B cell (primary cell): ENCODE results near the gene WNK2. TPM values are rescaled to one million over a fixed set of nuclear protein-coding genes. Genes with fewer than 3 reads are reported as not detected.

Experiments used
- ATAC-seq: fragments of 200-7000 bp; cut with Tn5 transposase; one replicate; pipeline ENCODE4 v1.10.0; 2021; ENCODE audit warnings: low read depth, mild to moderate bottlenecking, moderate number of reproducible peaks, moderate library complexity
- CTCF ChIA-PET: fragments of 350-600 bp; sonication (Branson Sonifier 250); formaldehyde crosslinking; loops from one replicate; lab custom pipeline; 2021; ENCODE audit warnings: antibody characterized with exemption, inconsistent platforms; lab: Charles Lee
- POLR2A ChIA-PET: fragments of 350-600 bp; sonication (Branson Sonifier 250); formaldehyde crosslinking; loops from one replicate; lab custom pipeline; 2021; ENCODE audit warnings: antibody characterized with exemption; lab: Charles Lee
- DNase-seq: peaks from one replicate; pipeline ENCODE4 v3.0.0; 2013
- H2AFZ ChIP-seq: 2 replicates; pipeline ENCODE4 v1.6.1; 2012; ENCODE audit warnings: mild to moderate bottlenecking, low read depth, low read length; ENCODE audit not compliant: insufficient read depth, poor library complexity, severe bottlenecking
- H3K27ac ChIP-seq, 2 donors: 1 replicate in 1 of 2; 2 replicates in 1 of 2; pipeline ENCODE4 v1.5.1; 2012 to 2013; ENCODE audit warnings: low read length in 2 of 2, mild to moderate bottlenecking in 2 of 2, moderate library complexity in 1 of 2
- H3K27me3 ChIP-seq, 4 experiments: fragments of 200-600 bp in 1 of 4; sonication (generic) in 1 of 4; replicated peaks in 1 of 4; 1 replicate in 2 of 4; 2 replicates in 2 of 4; pipeline versions ENCODE4 v1.6.1 to v1.7.0; 2013 to 2016; ENCODE audit warnings: low read length in 3 of 4, mild to moderate bottlenecking in 2 of 4, mixed read lengths in 1 of 4, moderate library complexity in 1 of 4; ENCODE audit not compliant: insufficient read depth in 4 of 4, control insufficient read depth in 3 of 4; ENCODE audit errors: control extremely low read depth in 1 of 4
- H3K36me3 ChIP-seq, 2 experiments: replicated peaks in 1 of 2; 1 replicate in 1 of 2; 2 replicates in 1 of 2; pipeline versions ENCODE4 v1.6.1 to v1.7.1; 2013; ENCODE audit warnings: low read length in 1 of 2; ENCODE audit not compliant: insufficient read depth in 2 of 2, control insufficient read depth in 1 of 2; ENCODE audit errors: control extremely low read depth in 1 of 2, extremely low read depth in 1 of 2
- H3K4me1 ChIP-seq, 2 donors: fragments of 200-600 bp in 1 of 2; sonication (generic) in 1 of 2; 1 replicate in 1 of 2; 2 replicates in 1 of 2; pipeline versions ENCODE4 v1.5.1 to v1.6.1; 2013 to 2017; ENCODE audit warnings: low read length in 2 of 2; ENCODE audit not compliant: control insufficient read depth in 2 of 2, insufficient read depth in 2 of 2
- H3K4me2 ChIP-seq: replicated peaks from 2 replicates; pipeline ENCODE3; 2012; ENCODE audit warnings: mild to moderate bottlenecking, low read depth, low read length; ENCODE audit not compliant: poor library complexity, severe bottlenecking
- H3K4me3 ChIP-seq, 5 experiments: fragments of 200-600 bp in 1 of 5; sonication (generic) in 1 of 5; 1 replicate in 3 of 5; 2 replicates in 2 of 5; pipeline versions ENCODE4 v1.5.1 to v1.7.0; 2011 to 2016; ENCODE audit warnings: low read length in 4 of 5, mild to moderate bottlenecking in 4 of 5, low read depth in 2 of 5, control low read depth in 1 of 5, moderate library complexity in 1 of 5; ENCODE audit not compliant: insufficient read depth in 1 of 5; ENCODE audit errors: control extremely low read depth in 1 of 5, extremely low read depth in 1 of 5
- H3K79me2 ChIP-seq: fragments of 200-600 bp; sonication (generic); one replicate; pipeline ENCODE4 v1.6.0; 2016; ENCODE audit warnings: low read length; ENCODE audit not compliant: control insufficient read depth, insufficient read depth
- H3K9ac ChIP-seq: fragments of 200-600 bp; sonication (generic); 2 replicates; pipeline ENCODE4 v1.6.1; 2017; ENCODE audit warnings: mild to moderate bottlenecking, low read length, moderate library complexity
- H3K9me3 ChIP-seq, 3 donors: one replicate each; pipeline versions ENCODE4 v1.6.1 to v1.7.1; 2013; ENCODE audit warnings: low read length in 2 of 3; ENCODE audit not compliant: control insufficient read depth in 2 of 3, insufficient read depth in 1 of 3; ENCODE audit errors: control extremely low read depth in 1 of 3
- H4K20me1 ChIP-seq: 2 replicates; pipeline ENCODE4 v1.6.0; 2012; ENCODE audit warnings: mild to moderate bottlenecking, low read length; ENCODE audit not compliant: insufficient read depth, control insufficient read depth, poor library complexity, severe bottlenecking
- H3K27ac Mint-ChIP-seq: one replicate; pipeline ENCODE4 v1.8.0; 2021; ENCODE audit warnings: mixed read lengths
- H3K27me3 Mint-ChIP-seq: one replicate; pipeline ENCODE4 v1.8.0; 2021; ENCODE audit warnings: mixed read lengths
- H3K4me1 Mint-ChIP-seq: one replicate; pipeline ENCODE4 v1.8.0; 2021; ENCODE audit warnings: mixed read lengths
- H3K4me3 Mint-ChIP-seq: one replicate; pipeline ENCODE4 v1.8.0; 2021; ENCODE audit warnings: mixed read lengths
- H3K9me3 Mint-ChIP-seq: one replicate; pipeline ENCODE4 v1.8.0; 2022; ENCODE audit warnings: mixed read lengths; ENCODE audit not compliant: insufficient read depth
- CTCF ChIP-seq: fragments of 200-600 bp; IDR thresholded peaks from one replicate; pipeline ENCODE4 v1.8.0; 2022; ENCODE audit warnings: antibody characterized with exemption, mild to moderate bottlenecking
- EZH2 ChIP-seq: IDR thresholded peaks from 2 replicates; pipeline ENCODE4 v1.6.1; 2012; ENCODE audit warnings: borderline replicate concordance, low read depth, mild to moderate bottlenecking, moderate library complexity, low read length; ENCODE audit not compliant: insufficient read depth, poor library complexity, severe bottlenecking
- WGBS: methylation state at CpG from one replicate; pipeline ENCODE4 v1.1.5; 2013; ENCODE audit warnings: missing lambda C conversion rate; ENCODE audit not compliant: insufficient coverage; 5-methylcytosine and 5-hydroxymethylcytosine counted together
- intact Hi-C: fragments of 100-400 bp; cut with micrococcal nuclease; formaldehyde crosslinking; loops from one replicate; pipeline ENCODE4 v1.10.0; 2022
- polyA plus RNA-seq: library from polyadenylated mRNA; depleted of rRNA; stranded (reverse); fragments of >200 nt; gene quantifications from 2 replicates; pipeline ENCODE4 v1.2.3, GENCODE V29; 2012
- total RNA-seq, 2 donors: library from RNA; stranded (reverse); fragments of 120-200 nt in 1 of 2; gene quantifications; 1 replicate in 1 of 2; 2 replicates in 1 of 2; pipeline versions ENCODE4 v1.2.3 to v1.2.4, GENCODE V29; 2013 to 2022

WNK2 gene
- total and polyA plus RNA-seq, 2 donors (not counting 1 experiment from before 2014, with no cell fraction given) = 0.49 TPM; not detected in 1

- H4K20me1 ChIP-seq = no peaks in the 10 kb centered on the region
- no peak overlapping the region for H3K4me3 ChIP-seq
- ChIA-PET POLR2A (no interaction called here), CTCF (no interaction called here)
- peaks cover 3 to 4% of the 10 kb centered on the region in 2 donors for H3K4me1 ChIP-seq
- H3K36me3 ChIP-seq = no peaks in the 10 kb centered on the region
- no peak for ATAC-seq
- no peak overlapping the region for H3K9ac ChIP-seq
- peaks cover 24% of the 10 kb centered on the region for H3K27me3 Mint-ChIP-seq
- H2AFZ ChIP-seq = no peak overlapping the region
- TF ChIP-seq EZH2 (no peak), CTCF (no peak)
- 95% methylated on average over 5 of the region's 6 CpGs for WGBS
- peaks cover 0 to 21% (median 9%) of the 10 kb centered on the region in 4 experiments for H3K27me3 ChIP-seq
- H3K4me2 ChIP-seq = no peak overlapping the region
- no peaks in the 10 kb centered on the region for H3K9me3 Mint-ChIP-seq
- H3K9me3 ChIP-seq = no peaks in the 10 kb centered on the region
- no peak overlapping the region for H3K27ac Mint-ChIP-seq
- no peak overlapping the region for H3K4me3 Mint-ChIP-seq
- no peak for DNase-seq
- intact Hi-C loops = no loop called here
- no peaks in the 10 kb centered on the region for H3K79me2 ChIP-seq
- H3K27ac ChIP-seq = no peak overlapping the region
- H3K4me1 Mint-ChIP-seq = peaks cover 10% of the 10 kb centered on the region
Observed at GRCh38 chr9:93230185-93230584, 46.2 kb downstream of the WNK2 start.

- Histone ChIP-seq H3K79me2 (no peaks in the 10 kb centered on the region), H3K36me3 (no peaks in the 10 kb centered on the region), H3K4me3 (no peak overlapping the region), H3K4me1 (peaks cover 2% of the 10 kb centered on the region in 2 donors), H3K27me3 (peaks cover 0 to 21% (median 9%) of the 10 kb centered on the region in 4 experiments), H4K20me1 (no peaks in the 10 kb centered on the region), H3K9ac (no peak overlapping the region), H2AFZ (no peak overlapping the region), H3K4me2 (no peak overlapping the region), H3K27ac (no peak overlapping the region), H3K9me3 (no peaks in the 10 kb centered on the region)
- no peaks in the 10 kb centered on the region for H3K9me3 Mint-ChIP-seq
- no peak for TF ChIP-seq EZH2
- TF ChIP-seq CTCF = no peak
- no peak overlapping the region for H3K4me3 Mint-ChIP-seq
- intact Hi-C loops = no loop called here
- DNase-seq (no peak), ATAC-seq (no peak)
- POLR2A ChIA-PET = no interaction called here
- H3K27me3 Mint-ChIP-seq = peaks cover 21% of the 10 kb centered on the region
- CTCF ChIA-PET = no interaction called here
- no peak overlapping the region for H3K27ac Mint-ChIP-seq
- WGBS = 94% methylated on average over 10 of the region's 15 CpGs
- peaks cover 6% of the 10 kb centered on the region for H3K4me1 Mint-ChIP-seq
Observed at GRCh38 chr9:93230601-93231000, 46.7 kb downstream of the WNK2 start.
